MCF 10A (cell line): Measurements from ENCODE around the gene SDK2. TPM values are rescaled to one million over a fixed set of nuclear protein-coding genes. Genes with fewer than 3 reads are reported as not detected.

Experiments
- BruUV-seq: library from RNA; stranded (reverse); fragments of 400-500 nt; replicated peaks from 2 replicates; lab custom pipeline; 2021; lab: Mats Ljungman, UMichigan
- CTCF ChIA-PET: fragments of 300-600 bp; sonication (Branson Sonifier 250); formaldehyde crosslinking; extraction: SDS; loops from one replicate; lab custom pipeline; 2021; ENCODE audit warnings: antibody characterized with exemption, inconsistent platforms; lab: Yijun Ruan, JAX
- POLR2A ChIA-PET: fragments of 300-600, 350-650 bp; sonication (Branson Sonifier 250); formaldehyde crosslinking; extraction: SDS; loops from one replicate; lab custom pipeline; 2020; ENCODE audit warnings: antibody characterized with exemption, inconsistent platforms; lab: Yijun Ruan, JAX
- DNase-seq: peaks from one replicate; pipeline ENCODE4 v3.0.0-alpha.2; 2018; ENCODE audit not compliant: unreplicated experiment
- H3K27ac Mint-ChIP-seq: one replicate; pipeline ENCODE4 v1.8.0; 2022; ENCODE audit warnings: mild to moderate bottlenecking, low read depth, mixed read lengths; ENCODE audit not compliant: unreplicated experiment
- H3K27me3 Mint-ChIP-seq: one replicate; pipeline ENCODE4 v1.8.0; 2022; ENCODE audit warnings: mixed read lengths; ENCODE audit not compliant: insufficient read depth, unreplicated experiment
- H3K36me3 Mint-ChIP-seq: one replicate; pipeline ENCODE4 v1.8.0; 2022; ENCODE audit warnings: mild to moderate bottlenecking, moderate library complexity, mixed read lengths; ENCODE audit not compliant: insufficient read depth, unreplicated experiment
- H3K4me1 Mint-ChIP-seq: one replicate; pipeline ENCODE4 v1.8.0; 2022; ENCODE audit warnings: mixed read lengths; ENCODE audit not compliant: insufficient read depth, unreplicated experiment
- H3K4me3 Mint-ChIP-seq: one replicate; pipeline ENCODE4 v1.8.0; 2022; ENCODE audit warnings: mild to moderate bottlenecking, moderate library complexity, mixed read lengths; ENCODE audit not compliant: unreplicated experiment
- H3K9me3 Mint-ChIP-seq: one replicate; pipeline ENCODE4 v1.8.0; 2022; ENCODE audit warnings: mixed read lengths; ENCODE audit not compliant: unreplicated experiment
- CTCF ChIP-seq: fragments of 200-600 bp; IDR thresholded peaks from one replicate; pipeline ENCODE4 v1.8.0; 2022; ENCODE audit warnings: antibody characterized with exemption, mild to moderate bottlenecking; ENCODE audit not compliant: unreplicated experiment
- intact Hi-C: fragments of 100-400 bp; cut with micrococcal nuclease; formaldehyde crosslinking; loops from 2 replicates; pipeline ENCODE4 v1.14.1; 2022
- total RNA-seq: library from RNA; stranded (reverse); gene quantifications from 2 replicates; pipeline ENCODE4 v1.2.3, GENCODE V29; 2022

SDK2 gene
- total RNA-seq, 1 experiment from 2014 or later: not detected

- ChIA-PET CTCF (interaction anchor here (0.6 to 0.9 kb wide), 2 partner anchors 13 to 19 kb away, joined by 3 read pairs; no protein-coding TSS in a partner anchor), POLR2A (interaction anchor here (0.6 kb wide), 1 partner anchor 46 kb away, joined by 4 read pairs; no protein-coding TSS in a partner anchor)
- Mint-ChIP-seq H3K4me1 (no peaks in the 10 kb centered on the region), H3K27me3 (peaks cover 8% of the 10 kb centered on the region), H3K36me3 (no peaks in the 10 kb centered on the region), H3K9me3 (no peaks in the 10 kb centered on the region), H3K27ac (no peak overlapping the region), H3K4me3 (no peak overlapping the region)
- intact Hi-C loops: no loop called here
- no peak for TF ChIP-seq CTCF
- DNase-seq: no peak
- BruUV-seq: no TSS peak
Observed at GRCh38 chr17:73566905-73567782, 77.1 kb downstream of the SDK2 start.

- H3K27me3 Mint-ChIP-seq: peaks cover 26% of the 10 kb centered on the region
- intact Hi-C loops: no loop called here
- no peaks in the 10 kb centered on the region for H3K4me1 Mint-ChIP-seq
- BruUV-seq: no TSS peak
- POLR2A ChIA-PET: no interaction called here
- H3K9me3 Mint-ChIP-seq: no peaks in the 10 kb centered on the region
- CTCF ChIA-PET: no interaction called here
- no peak overlapping the region for H3K4me3 Mint-ChIP-seq
- TF ChIP-seq CTCF: no peak
- no peaks in the 10 kb centered on the region for H3K36me3 Mint-ChIP-seq
- DNase-seq: no peak
- no peak overlapping the region for H3K27ac Mint-ChIP-seq
Observed at GRCh38 chr17:73564843-73565242, 79.4 kb downstream of the SDK2 start.

- ChIA-PET CTCF (interaction anchor here (0.6 kb wide), 1 partner anchor 87 kb away, joined by 3 read pairs; no protein-coding TSS in a partner anchor), POLR2A (no interaction called here)
- Mint-ChIP-seq H3K4me3 (no peak overlapping the region), H3K4me1 (no peaks in the 10 kb centered on the region), H3K27ac (no peak overlapping the region), H3K36me3 (no peaks in the 10 kb centered on the region), H3K9me3 (no peaks in the 10 kb centered on the region), H3K27me3 (peaks cover 40% of the 10 kb centered on the region)
- BruUV-seq: no TSS peak
- no peak for DNase-seq
- intact Hi-C loops: no loop called here
- no peak for TF ChIP-seq CTCF
Observed at GRCh38 chr17:73562896-73563295, 81.3 kb downstream of the SDK2 start.

GRCh38 chr17:73561111-73561510 is 83.1 kb downstream of the SDK2 start:
- ChIA-PET POLR2A (no interaction called here), CTCF (no interaction called here)
- intact Hi-C loops: no loop called here
- Mint-ChIP-seq H3K36me3 (no peaks in the 10 kb centered on the region), H3K9me3 (no peaks in the 10 kb centered on the region), H3K27me3 (peaks cover 57% of the 10 kb centered on the region), H3K27ac (no peak overlapping the region), H3K4me1 (no peaks in the 10 kb centered on the region), H3K4me3 (no peak overlapping the region)
- no peak for DNase-seq
- no TSS peak for BruUV-seq
- no peak for TF ChIP-seq CTCF
